ENCODE results near the gene KRT12. TPM values are rescaled to one million over a fixed set of nuclear protein-coding genes. Genes with fewer than 3 reads are reported as not detected.

Gene KRT12
- total RNA-seq, 1 experiment from 2014 or later, result not detected

DNA sequence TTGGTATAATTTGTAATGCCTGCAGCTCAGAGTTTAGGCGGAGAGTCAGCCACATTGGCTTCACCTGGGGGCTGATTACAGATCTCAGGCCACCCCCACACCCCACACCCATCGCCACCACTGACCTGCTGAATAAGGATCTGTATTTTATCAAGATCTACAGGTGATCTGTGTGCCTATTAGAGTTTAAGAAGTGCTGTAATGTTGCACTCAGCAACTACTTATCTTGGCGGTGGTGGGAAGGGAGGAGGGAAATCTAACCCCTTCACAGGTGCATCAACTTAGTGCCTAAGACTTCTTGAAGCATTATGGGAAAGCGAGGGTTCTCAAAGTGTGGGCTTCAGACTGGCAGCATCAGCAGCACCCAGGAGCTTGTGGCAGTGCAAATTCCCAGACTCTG, 35.5 kb upstream of the KRT12 start:
- intact Hi-C loops (cut with micrococcal nuclease; ENCODE audit: unreplicated experiment), result no loop called here
- no peaks in the 10 kb centered on the region for H3K36me3 ChIP-seq (ENCODE audit: insufficient read depth, low read length, poor library complexity, severe bottlenecking)
- CTCF ChIA-PET, result no interaction called here
- H3K27ac ChIP-seq (ENCODE audit: low read depth, low read length, poor library complexity, severe bottlenecking), result no peak overlapping the region
- BruUV-seq (replicated peaks), result no TSS peak
- H3K9me3 ChIP-seq (ENCODE audit: low read depth, low read length, poor library complexity, severe bottlenecking), result no peaks in the 10 kb centered on the region
- no peak overlapping the region for H3K4me3 ChIP-seq (ENCODE audit: low read depth, low read length, poor library complexity, severe bottlenecking)
- TF ChIP-seq, protein P1, sequence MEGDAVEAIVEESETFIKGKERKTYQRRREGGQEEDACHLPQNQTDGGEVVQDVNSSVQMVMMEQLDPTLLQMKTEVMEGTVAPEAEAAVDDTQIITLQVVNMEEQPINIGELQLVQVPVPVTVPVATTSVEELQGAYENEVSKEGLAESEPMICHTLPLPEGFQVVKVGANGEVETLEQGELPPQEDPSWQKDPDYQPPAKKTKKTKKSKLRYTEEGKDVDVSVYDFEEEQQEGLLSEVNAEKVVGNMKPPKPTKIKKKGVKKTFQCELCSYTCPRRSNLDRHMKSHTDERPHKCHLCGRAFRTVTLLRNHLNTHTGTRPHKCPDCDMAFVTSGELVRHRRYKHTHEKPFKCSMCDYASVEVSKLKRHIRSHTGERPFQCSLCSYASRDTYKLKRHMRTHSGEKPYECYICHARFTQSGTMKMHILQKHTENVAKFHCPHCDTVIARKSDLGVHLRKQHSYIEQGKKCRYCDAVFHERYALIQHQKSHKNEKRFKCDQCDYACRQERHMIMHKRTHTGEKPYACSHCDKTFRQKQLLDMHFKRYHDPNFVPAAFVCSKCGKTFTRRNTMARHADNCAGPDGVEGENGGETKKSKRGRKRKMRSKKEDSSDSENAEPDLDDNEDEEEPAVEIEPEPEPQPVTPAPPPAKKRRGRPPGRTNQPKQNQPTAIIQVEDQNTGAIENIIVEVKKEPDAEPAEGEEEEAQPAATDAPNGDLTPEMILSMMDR (conservative IDR thresholded peaks at IDR 0.05; ENCODE audit: low read depth, low read length), result no peak
- no peak for TF ChIP-seq EZH2 (IDR thresholded peaks at IDR 0.05; ENCODE audit: borderline replicate concordance, low read depth, low read length, poor library complexity, severe bottlenecking)
- peaks cover 5% of the 10 kb centered on the region for H3K4me1 ChIP-seq (ENCODE audit: insufficient read depth, low read length, poor library complexity, severe bottlenecking)
- no peak for DNase-seq (ENCODE audit: low spot score)
- POLR2A ChIA-PET (ENCODE audit: low non-redundant PET), result no interaction called here
- H3K27me3 ChIP-seq (replicated peaks; ENCODE audit: insufficient read depth, low read depth, low read length, poor library complexity), result no peaks in the 10 kb centered on the region

- H3K27ac ChIP-seq (ENCODE audit: low read depth, low read length, poor library complexity, severe bottlenecking), result no peak overlapping the region
- no TSS peak for BruUV-seq (replicated peaks)
- intact Hi-C loops (cut with micrococcal nuclease; ENCODE audit: unreplicated experiment), result no loop called here
- no peaks in the 10 kb centered on the region for H3K9me3 ChIP-seq (ENCODE audit: low read depth, low read length, poor library complexity, severe bottlenecking)
- TF ChIP-seq EZH2 (IDR thresholded peaks at IDR 0.05; ENCODE audit: borderline replicate concordance, low read depth, low read length, poor library complexity, severe bottlenecking), result no peak
- TF ChIP-seq, protein P1 (conservative IDR thresholded peaks at IDR 0.05; ENCODE audit: low read depth, low read length), result no peak
- H3K36me3 ChIP-seq (ENCODE audit: insufficient read depth, low read length, poor library complexity, severe bottlenecking), result no peaks in the 10 kb centered on the region
- ChIA-PET POLR2A (ENCODE audit: low non-redundant PET) (no interaction called here), CTCF (no interaction called here)
- DNase-seq (ENCODE audit: low spot score), result no peak
- peaks cover 5% of the 10 kb centered on the region for H3K4me1 ChIP-seq (ENCODE audit: insufficient read depth, low read length, poor library complexity, severe bottlenecking)
- no peak overlapping the region for H3K4me3 ChIP-seq (ENCODE audit: low read depth, low read length, poor library complexity, severe bottlenecking)
- H3K27me3 ChIP-seq (replicated peaks; ENCODE audit: insufficient read depth, low read depth, low read length, poor library complexity), result no peaks in the 10 kb centered on the region
Measured at GRCh38 chr17:40901981-40902474, 35.0 kb upstream of the KRT12 start.

DNA sequence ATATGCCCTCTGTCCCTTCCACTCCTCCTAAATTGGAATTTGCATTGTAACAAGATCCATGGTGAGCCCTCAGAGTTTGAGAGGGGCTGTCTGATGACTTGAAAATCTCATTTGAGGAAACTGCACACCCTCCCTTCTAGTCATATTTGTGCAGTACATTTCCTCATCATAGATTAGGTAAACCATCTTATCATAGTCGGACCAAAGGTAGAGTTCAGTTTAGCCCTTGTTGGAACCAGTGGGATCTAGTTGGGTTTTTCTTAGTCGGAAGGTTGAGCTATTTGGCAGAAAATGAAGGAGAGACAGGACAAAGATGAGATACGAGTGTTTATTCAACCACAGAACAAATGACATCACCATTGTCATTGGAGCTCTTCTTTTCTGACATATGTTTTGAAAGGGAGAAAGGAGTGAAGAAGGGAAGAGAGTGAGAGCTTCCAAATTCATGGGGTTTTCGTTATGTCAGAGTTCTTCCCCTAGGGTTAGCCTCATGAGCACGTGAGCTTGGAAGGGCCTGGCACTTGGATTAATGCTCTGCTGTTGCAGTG, 33.9 kb upstream of the KRT12 start:
- DNase-seq (ENCODE audit: low spot score), result no peak
- BruUV-seq (replicated peaks), result no TSS peak
- ChIA-PET CTCF (no interaction called here), POLR2A (ENCODE audit: low non-redundant PET) (no interaction called here)
- Histone ChIP-seq H3K27ac (ENCODE audit: low read depth, low read length, poor library complexity, severe bottlenecking) (no peak overlapping the region), H3K9me3 (ENCODE audit: low read depth, low read length, poor library complexity, severe bottlenecking) (no peaks in the 10 kb centered on the region), H3K4me3 (ENCODE audit: low read depth, low read length, poor library complexity, severe bottlenecking) (no peak overlapping the region), H3K27me3 (replicated peaks; ENCODE audit: insufficient read depth, low read depth, low read length, poor library complexity) (no peaks in the 10 kb centered on the region), H3K4me1 (ENCODE audit: insufficient read depth, low read length, poor library complexity, severe bottlenecking) (peaks cover 5% of the 10 kb centered on the region), H3K36me3 (ENCODE audit: insufficient read depth, low read length, poor library complexity, severe bottlenecking) (no peaks in the 10 kb centered on the region)
- intact Hi-C loops (cut with micrococcal nuclease; ENCODE audit: unreplicated experiment), result no loop called here
- TF ChIP-seq, protein P1 (conservative IDR thresholded peaks at IDR 0.05; ENCODE audit: low read depth, low read length), result no peak
- no peak for TF ChIP-seq EZH2 (IDR thresholded peaks at IDR 0.05; ENCODE audit: borderline replicate concordance, low read depth, low read length, poor library complexity, severe bottlenecking)
